HL-60 (cell line): ENCODE measurements around the gene L3MBTL1.
"Not testable (repeated sequence)": the region's sequence is repeated elsewhere in the genome, so short reads cannot be mapped to it uniquely, and the experiment has no call there.

Experiments used
- CTCF ChIP-seq: IDR thresholded peaks from one replicate; pipeline ENCODE4 v1.5.1; 2011; ENCODE audit warnings: low read length, control low read depth, inconsistent platforms; ENCODE audit not compliant: insufficient read depth
- GABPA ChIP-seq: IDR thresholded peaks from 2 replicates; pipeline ENCODE4 v1.6.1; 2012; ENCODE audit warnings: low read depth
- SPI1 ChIP-seq: IDR thresholded peaks from 2 replicates; pipeline ENCODE4 v1.6.1; 2012; ENCODE audit warnings: low read depth, mild to moderate bottlenecking, borderline replicate concordance

GRCh38 chr20:43502021-43502420 lies 5.5 kb upstream of the L3MBTL1 start:
- TF ChIP-seq CTCF, GABPA, SPI1: not testable (repeated sequence)
